Keratinocyte (primary cell): Measurements from ENCODE around the gene GSTO2.

Experiments
- CTCF ChIP-seq, 3 experiments: IDR thresholded peaks in 1 of 3; conservative IDR thresholded peaks in 1 of 3; optimal IDR thresholded peaks in 1 of 3; 2 replicates in 2 of 3; 3 replicates in 1 of 3; pipeline versions ENCODE3 to v1.5.1; 2011; ENCODE audit warnings: low read length in 3 of 3, mild to moderate bottlenecking in 3 of 3, moderate library complexity in 2 of 3, control low read depth in 1 of 3, inconsistent platforms in 1 of 3; ENCODE audit not compliant: insufficient read depth in 2 of 3; ENCODE audit errors: extremely low read depth in 1 of 3
- EZH2 ChIP-seq: IDR thresholded peaks from one replicate; pipeline ENCODE4 v1.6.1; 2012; ENCODE audit warnings: inconsistent platforms, mild to moderate bottlenecking, low read length, moderate library complexity

GRCh38 chr10:104334965-104335650 is 66.1 kb downstream of the GSTO2 start:
- no peak for TF ChIP-seq CTCF (optimal IDR thresholded peaks at IDR 0.05 in 1 of 3, IDR thresholded peaks at IDR 0.05 in 1 of 3, conservative IDR thresholded peaks at IDR 0.05 in 1 of 3; ENCODE audit: extremely low read depth in 1 of 3, insufficient read depth in 2 of 3, low read length in 3 of 3)
- TF ChIP-seq EZH2: no peak
